Left lung (tissue), 10 donors: ENCODE measurements around the gene CXCL1. TPM values are rescaled to one million over a fixed set of nuclear protein-coding genes. Genes with fewer than 3 reads are reported as not detected.

Experiments
- ATAC-seq: fragments of 200-7000 bp; cut with Tn5 transposase; one replicate; pipeline ENCODE4 v1.9.1; 2020; ENCODE audit warnings: moderate library complexity
- DNase-seq, 4 donors: peaks; one replicate each; pipeline ENCODE4 v3.0.0-alpha.2; 2013 to 2020
- H3K27ac ChIP-seq, 2 donors: fragments of 200-600 bp; sonication (generic) in 1 of 2; one replicate each; pipeline versions ENCODE4 v1.5.0 to v1.8.0; 2020 to 2021
- H3K27me3 ChIP-seq, 2 donors: fragments of 200-600 bp; sonication (generic) in 1 of 2; one replicate each; pipeline versions ENCODE4 v1.5.0 to v1.8.0; 2020 to 2021
- H3K36me3 ChIP-seq, 2 donors: fragments of 200-600 bp; sonication (generic) in 1 of 2; one replicate each; pipeline versions ENCODE4 v1.5.0 to v1.8.0; 2020 to 2021
- H3K4me1 ChIP-seq, 2 donors: fragments of 200-600 bp; one replicate each; pipeline ENCODE4 v1.8.0; 2021
- H3K4me3 ChIP-seq, 2 donors: fragments of 200-600 bp; sonication (generic) in 1 of 2; one replicate each; pipeline versions ENCODE4 v1.5.0 to v1.8.0; 2020 to 2021; ENCODE audit warnings: mild to moderate bottlenecking in 1 of 2
- H3K9me3 ChIP-seq, 2 donors: fragments of 200-600 bp; sonication (generic) in 1 of 2; one replicate each; pipeline versions ENCODE4 v1.5.0 to v1.8.0; 2020 to 2021
- intact Hi-C, 2 donors: fragments of 100-400 bp; cut with DNase I; formaldehyde crosslinking; loops; one replicate each; pipeline versions ENCODE4 v1.11.2 to v1.14.2; 2022
- polyA plus RNA-seq, 6 donors: library from polyadenylated mRNA; unstranded; fragments of 120-200 nt; gene quantifications; one replicate each; pipeline ENCODE4 v1.2.1, GENCODE V29; 2013; ENCODE audit not compliant: insufficient read length in 6 of 6
- total RNA-seq, 2 donors: library from RNA; stranded (reverse); fragmentation: NEBNext Ultra II Directional; extraction: Animal tissue kit (Norgen Biotek cat#: 25700); gene quantifications; one replicate each; pipeline ENCODE4 v1.2.1, GENCODE V29; 2021
- TF ChIP-seq, protein P1 (sequence below), 2 donors: fragments of 200-600 bp; sonication (generic) in 1 of 2; IDR thresholded peaks; one replicate each; pipeline versions ENCODE4 v1.5.0 to v1.8.0; 2021; ENCODE audit warnings: antibody characterized with exemption in 2 of 2
- donor health status: DM: no; HTN: yes; CAD: no.
- donor health status: DM: no; HTN: no; CAD: no.

CXCL1 gene
- total and polyA plus RNA-seq, 8 donors: 0.83 to 39.0 (median 2.2) TPM

GRCh38 chr4:73891326-73891725 lies 22.1 kb downstream of the CXCL1 start:
- DNase-seq (no peak), ATAC-seq (no peak)
- H3K4me3 ChIP-seq: no peak overlapping the region
- peak overlapping the region in 1 of 2 donors; percentile 66 for H3K27ac ChIP-seq
- intact Hi-C loops: no loop called here
- peaks cover 7 to 21% of the 10 kb centered on the region in 2 donors for H3K4me1 ChIP-seq
- H3K9me3 ChIP-seq: no peaks in the 10 kb centered on the region
- H3K36me3 ChIP-seq: no peaks in the 10 kb centered on the region
- H3K27me3 ChIP-seq: no peaks in the 10 kb centered on the region
- TF ChIP-seq, protein P1, sequence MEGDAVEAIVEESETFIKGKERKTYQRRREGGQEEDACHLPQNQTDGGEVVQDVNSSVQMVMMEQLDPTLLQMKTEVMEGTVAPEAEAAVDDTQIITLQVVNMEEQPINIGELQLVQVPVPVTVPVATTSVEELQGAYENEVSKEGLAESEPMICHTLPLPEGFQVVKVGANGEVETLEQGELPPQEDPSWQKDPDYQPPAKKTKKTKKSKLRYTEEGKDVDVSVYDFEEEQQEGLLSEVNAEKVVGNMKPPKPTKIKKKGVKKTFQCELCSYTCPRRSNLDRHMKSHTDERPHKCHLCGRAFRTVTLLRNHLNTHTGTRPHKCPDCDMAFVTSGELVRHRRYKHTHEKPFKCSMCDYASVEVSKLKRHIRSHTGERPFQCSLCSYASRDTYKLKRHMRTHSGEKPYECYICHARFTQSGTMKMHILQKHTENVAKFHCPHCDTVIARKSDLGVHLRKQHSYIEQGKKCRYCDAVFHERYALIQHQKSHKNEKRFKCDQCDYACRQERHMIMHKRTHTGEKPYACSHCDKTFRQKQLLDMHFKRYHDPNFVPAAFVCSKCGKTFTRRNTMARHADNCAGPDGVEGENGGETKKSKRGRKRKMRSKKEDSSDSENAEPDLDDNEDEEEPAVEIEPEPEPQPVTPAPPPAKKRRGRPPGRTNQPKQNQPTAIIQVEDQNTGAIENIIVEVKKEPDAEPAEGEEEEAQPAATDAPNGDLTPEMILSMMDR (IDR thresholded peaks at IDR 0.05): no peak

- DNase-seq: no peak
- Histone ChIP-seq H3K27ac (peak overlapping the region in 1 of 2 donors; percentile 66), H3K36me3 (no peaks in the 10 kb centered on the region), H3K27me3 (no peaks in the 10 kb centered on the region), H3K4me1 (peaks cover 7 to 21% of the 10 kb centered on the region in 2 donors), H3K4me3 (no peak overlapping the region), H3K9me3 (no peaks in the 10 kb centered on the region)
- TF ChIP-seq, protein P1 (IDR thresholded peaks at IDR 0.05): no peak
- intact Hi-C loops: no loop called here
- peak; percentile 57 for ATAC-seq
Measured at GRCh38 chr4:73891739-73892405, 22.7 kb downstream of the CXCL1 start.

DNA sequence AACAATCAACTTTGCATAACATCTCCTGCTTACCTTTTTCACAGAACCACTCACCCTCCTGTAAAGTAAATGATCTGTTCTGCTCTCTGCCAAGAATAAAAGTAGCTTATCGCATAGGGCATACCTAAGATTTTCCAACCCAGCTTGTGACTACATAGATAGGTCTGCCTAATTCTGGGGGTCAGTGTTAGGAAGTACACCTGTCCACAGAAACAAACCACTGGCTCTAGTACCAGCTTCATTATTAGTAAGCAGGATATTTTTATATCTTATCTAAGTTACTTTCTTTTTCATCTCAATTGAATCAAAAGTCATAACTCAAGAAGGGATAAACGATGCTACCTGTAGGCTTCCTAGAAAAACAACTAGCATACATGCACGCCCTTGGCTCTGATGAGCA lies 23.8 kb downstream of the CXCL1 start:
- Histone ChIP-seq H3K36me3 (no peaks in the 10 kb centered on the region), H3K27ac (no peak overlapping the region), H3K27me3 (no peaks in the 10 kb centered on the region), H3K4me1 (peaks cover 7 to 21% of the 10 kb centered on the region in 2 donors), H3K4me3 (no peak overlapping the region), H3K9me3 (no peaks in the 10 kb centered on the region)
- intact Hi-C loops: no loop called here
- peak; percentile 26 for ATAC-seq
- DNase-seq: no peak
- TF ChIP-seq, protein P1 (IDR thresholded peaks at IDR 0.05): no peak

DNA sequence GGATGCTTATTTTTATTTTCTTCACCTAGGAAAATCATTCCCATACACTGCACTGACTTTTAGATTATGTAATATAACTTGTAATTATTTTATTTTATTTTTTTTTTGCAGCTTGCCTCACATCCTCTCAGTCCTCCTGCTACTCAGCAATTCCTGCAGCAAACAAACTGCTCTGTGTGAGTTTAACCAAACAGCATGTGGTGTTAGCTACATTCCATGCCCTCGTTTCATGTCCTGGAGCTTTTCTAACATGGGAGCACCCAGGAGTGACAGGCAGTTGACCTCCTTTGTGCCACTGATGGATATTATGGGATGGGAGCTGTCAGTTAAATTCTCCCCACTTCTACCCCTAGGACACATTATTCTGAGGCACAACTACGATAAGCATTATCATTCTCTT lies 24.8 kb downstream of the CXCL1 start:
- Histone ChIP-seq H3K9me3 (no peaks in the 10 kb centered on the region), H3K27me3 (no peaks in the 10 kb centered on the region), H3K4me1 (peaks cover 7 to 21% of the 10 kb centered on the region in 2 donors), H3K27ac (no peak overlapping the region), H3K4me3 (no peak overlapping the region), H3K36me3 (no peaks in the 10 kb centered on the region)
- TF ChIP-seq, protein P1 (IDR thresholded peaks at IDR 0.05): no peak
- ATAC-seq (no peak), DNase-seq (no peak)
- intact Hi-C loops: no loop called here

DNA sequence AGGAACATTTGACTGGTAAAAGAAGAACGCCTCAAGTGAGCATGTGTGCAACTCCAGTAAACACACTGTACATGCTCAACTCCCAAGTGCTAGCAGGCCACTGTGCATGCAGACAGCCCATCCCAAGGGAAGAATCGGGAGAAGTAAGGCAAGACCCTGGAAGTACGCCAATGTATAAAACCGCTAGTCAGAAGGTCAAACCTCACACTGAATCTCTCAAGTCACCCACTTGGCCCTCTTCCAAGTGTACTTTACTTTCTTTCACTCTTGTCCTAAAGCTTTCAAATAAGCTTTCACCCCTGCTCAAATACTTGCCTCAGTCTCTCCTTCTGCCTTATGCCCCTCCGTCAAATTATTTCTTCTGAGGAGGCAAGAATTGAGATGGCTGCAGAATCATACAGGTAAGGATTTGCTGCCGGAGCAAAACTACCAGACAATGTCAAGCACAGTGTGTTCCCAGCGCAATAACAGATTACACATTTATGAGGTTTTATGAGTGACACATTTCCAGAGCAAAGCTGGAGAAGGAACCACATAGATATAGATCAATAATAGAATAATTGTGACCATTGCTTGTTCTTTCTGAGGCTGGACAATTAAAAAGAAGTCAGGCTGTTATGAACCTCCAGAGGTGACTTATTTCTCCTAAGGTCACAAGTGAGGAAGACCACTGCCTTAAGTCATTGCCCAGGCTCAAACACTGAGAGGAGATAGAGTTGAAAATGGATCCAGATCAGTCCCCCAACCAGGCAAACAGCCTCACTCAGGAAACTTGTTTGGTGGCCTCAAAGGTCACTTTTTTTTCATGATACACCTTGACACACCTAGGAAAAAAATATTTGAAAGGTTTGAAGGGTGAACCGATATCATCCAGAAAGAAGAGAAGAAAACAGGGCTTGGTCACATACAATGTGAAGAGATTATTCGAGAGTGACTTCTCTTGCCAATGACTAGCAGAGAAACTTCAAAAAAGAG lies 26.3 kb downstream of the CXCL1 start:
- TF ChIP-seq, protein P1 (IDR thresholded peaks at IDR 0.05): no peak
- intact Hi-C loops: no loop called here
- H3K9me3 ChIP-seq: no peaks in the 10 kb centered on the region
- peaks cover 7 to 21% of the 10 kb centered on the region in 2 donors for H3K4me1 ChIP-seq
- no peak overlapping the region for H3K4me3 ChIP-seq
- no peaks in the 10 kb centered on the region for H3K27me3 ChIP-seq
- H3K27ac ChIP-seq: no peak overlapping the region
- ATAC-seq: no peak
- no peaks in the 10 kb centered on the region for H3K36me3 ChIP-seq
- no peak for DNase-seq
